ENCODE measurements around the gene ASB15.

The ASB15 gene

GRCh38 chr7:123635551-123636359, 34.1 kb downstream of the ASB15 start:
- no peak overlapping the region for H3K27ac ChIP-seq (ENCODE audit: low read depth, low read length)

GRCh38 chr7:123637203-123637602, 35.6 kb downstream of the ASB15 start:
- Histone ChIP-seq H3K79me2 (ENCODE audit: control insufficient read depth, insufficient read depth, low read length, unreplicated experiment) (no peaks in the 10 kb centered on the region), H3K4me1 (ENCODE audit: control insufficient read depth, insufficient read depth, low read length, unreplicated experiment) (peaks cover 21% of the 10 kb centered on the region), H3K4me3 (ENCODE audit: low read depth, low read length) (no peak overlapping the region), H3K27ac (ENCODE audit: low read depth, low read length) (no peak overlapping the region), H2AFZ (ENCODE audit: low read length, unreplicated experiment) (no peak overlapping the region), H3K36me3 (ENCODE audit: insufficient read depth, low read length) (no peaks in the 10 kb centered on the region), H3K27me3 (ENCODE audit: insufficient read depth, low read length) (no peaks in the 10 kb centered on the region)

More at GRCh38 chr7:123635551-123636359, 34.1 kb downstream of the ASB15 start:
- H3K4me3 ChIP-seq (ENCODE audit: low read depth, low read length), result no peak overlapping the region
- H3K4me1 ChIP-seq (ENCODE audit: control insufficient read depth, insufficient read depth, low read length, unreplicated experiment), result peaks cover 21% of the 10 kb centered on the region
- no peaks in the 10 kb centered on the region for H3K36me3 ChIP-seq (ENCODE audit: insufficient read depth, low read length)
- H3K27me3 ChIP-seq (ENCODE audit: insufficient read depth, low read length), result no peaks in the 10 kb centered on the region
- no peaks in the 10 kb centered on the region for H3K79me2 ChIP-seq (ENCODE audit: control insufficient read depth, insufficient read depth, low read length, unreplicated experiment)
- no peak overlapping the region for H2AFZ ChIP-seq (ENCODE audit: low read length, unreplicated experiment)

- Histone ChIP-seq H2AFZ (ENCODE audit: low read length, unreplicated experiment) (no peak overlapping the region), H3K27me3 (ENCODE audit: insufficient read depth, low read length) (no peaks in the 10 kb centered on the region), H3K4me3 (ENCODE audit: low read depth, low read length) (no peak overlapping the region), H3K27ac (ENCODE audit: low read depth, low read length) (no peak overlapping the region), H3K79me2 (ENCODE audit: control insufficient read depth, insufficient read depth, low read length, unreplicated experiment) (no peaks in the 10 kb centered on the region), H3K36me3 (ENCODE audit: insufficient read depth, low read length) (no peaks in the 10 kb centered on the region), H3K4me1 (ENCODE audit: control insufficient read depth, insufficient read depth, low read length, unreplicated experiment) (peaks cover 19% of the 10 kb centered on the region)
These were observed 36.3 kb downstream of the ASB15 start for GRCh38 chr7:123637878-123638277.

GRCh38 chr7:123639631-123640030, 38.0 kb downstream of the ASB15 start:
- Histone ChIP-seq H3K79me2 (ENCODE audit: control insufficient read depth, insufficient read depth, low read length, unreplicated experiment) (no peaks in the 10 kb centered on the region), H3K27ac (ENCODE audit: low read depth, low read length) (no peak overlapping the region), H3K4me1 (ENCODE audit: control insufficient read depth, insufficient read depth, low read length, unreplicated experiment) (peaks cover 16% of the 10 kb centered on the region), H3K27me3 (ENCODE audit: insufficient read depth, low read length) (no peaks in the 10 kb centered on the region), H3K36me3 (ENCODE audit: insufficient read depth, low read length) (no peaks in the 10 kb centered on the region), H3K4me3 (ENCODE audit: low read depth, low read length) (no peak overlapping the region), H2AFZ (ENCODE audit: low read length, unreplicated experiment) (no peak overlapping the region)

- Histone ChIP-seq H3K4me3 (ENCODE audit: low read depth, low read length) (no peak overlapping the region), H3K4me1 (ENCODE audit: control insufficient read depth, insufficient read depth, low read length, unreplicated experiment) (peaks cover 17% of the 10 kb centered on the region), H3K27me3 (ENCODE audit: insufficient read depth, low read length) (no peaks in the 10 kb centered on the region), H3K27ac (ENCODE audit: low read depth, low read length) (no peak overlapping the region), H2AFZ (ENCODE audit: low read length, unreplicated experiment) (no peak overlapping the region), H3K36me3 (ENCODE audit: insufficient read depth, low read length) (no peaks in the 10 kb centered on the region), H3K79me2 (ENCODE audit: control insufficient read depth, insufficient read depth, low read length, unreplicated experiment) (no peaks in the 10 kb centered on the region)
These were observed 39.0 kb downstream of the ASB15 start for GRCh38 chr7:123640583-123640982.

GRCh38 chr7:123641901-123642300, 40.3 kb downstream of the ASB15 start:
- no peak overlapping the region for H3K27ac ChIP-seq (ENCODE audit: low read depth, low read length)
- H3K36me3 ChIP-seq (ENCODE audit: insufficient read depth, low read length), result no peaks in the 10 kb centered on the region
- H3K79me2 ChIP-seq (ENCODE audit: control insufficient read depth, insufficient read depth, low read length, unreplicated experiment), result no peaks in the 10 kb centered on the region
- peaks cover 17% of the 10 kb centered on the region for H3K4me1 ChIP-seq (ENCODE audit: control insufficient read depth, insufficient read depth, low read length, unreplicated experiment)
- no peaks in the 10 kb centered on the region for H3K27me3 ChIP-seq (ENCODE audit: insufficient read depth, low read length)
- no peak overlapping the region for H2AFZ ChIP-seq (ENCODE audit: low read length, unreplicated experiment)
- no peak overlapping the region for H3K4me3 ChIP-seq (ENCODE audit: low read depth, low read length)

- Histone ChIP-seq H3K4me1 (ENCODE audit: control insufficient read depth, insufficient read depth, low read length, unreplicated experiment) (peaks cover 17% of the 10 kb centered on the region), H3K27ac (ENCODE audit: low read depth, low read length) (peak overlapping the region; percentile 50), H2AFZ (ENCODE audit: low read length, unreplicated experiment) (peak overlapping the region; percentile 64), H3K36me3 (ENCODE audit: insufficient read depth, low read length) (no peaks in the 10 kb centered on the region), H3K4me3 (ENCODE audit: low read depth, low read length) (peak overlapping the region; percentile 65), H3K79me2 (ENCODE audit: control insufficient read depth, insufficient read depth, low read length, unreplicated experiment) (no peaks in the 10 kb centered on the region), H3K27me3 (ENCODE audit: insufficient read depth, low read length) (no peaks in the 10 kb centered on the region)
These were observed 42.1 kb downstream of the ASB15 start for GRCh38 chr7:123643495-123644441.

GRCh38 chr7:123645516-123645915, 43.9 kb downstream of the ASB15 start:
- Histone ChIP-seq H3K27ac (ENCODE audit: low read depth, low read length) (no peak overlapping the region), H2AFZ (ENCODE audit: low read length, unreplicated experiment) (no peak overlapping the region), H3K36me3 (ENCODE audit: insufficient read depth, low read length) (no peaks in the 10 kb centered on the region), H3K4me3 (ENCODE audit: low read depth, low read length) (no peak overlapping the region), H3K79me2 (ENCODE audit: control insufficient read depth, insufficient read depth, low read length, unreplicated experiment) (no peaks in the 10 kb centered on the region), H3K4me1 (ENCODE audit: control insufficient read depth, insufficient read depth, low read length, unreplicated experiment) (peaks cover 17% of the 10 kb centered on the region), H3K27me3 (ENCODE audit: insufficient read depth, low read length) (no peaks in the 10 kb centered on the region)

GRCh38 chr7:123647106-123647730, 45.6 kb downstream of the ASB15 start:
- Histone ChIP-seq H3K27ac (ENCODE audit: low read depth, low read length) (no peak overlapping the region), H3K4me3 (ENCODE audit: low read depth, low read length) (no peak overlapping the region), H2AFZ (ENCODE audit: low read length, unreplicated experiment) (no peak overlapping the region), H3K4me1 (ENCODE audit: control insufficient read depth, insufficient read depth, low read length, unreplicated experiment) (peaks cover 17% of the 10 kb centered on the region), H3K36me3 (ENCODE audit: insufficient read depth, low read length) (no peaks in the 10 kb centered on the region), H3K27me3 (ENCODE audit: insufficient read depth, low read length) (no peaks in the 10 kb centered on the region), H3K79me2 (ENCODE audit: control insufficient read depth, insufficient read depth, low read length, unreplicated experiment) (no peaks in the 10 kb centered on the region)

GRCh38 chr7:123649964-123650363, 48.3 kb downstream of the ASB15 start:
- Histone ChIP-seq H3K27me3 (ENCODE audit: insufficient read depth, low read length) (no peaks in the 10 kb centered on the region), H3K27ac (ENCODE audit: low read depth, low read length) (no peak overlapping the region), H3K36me3 (ENCODE audit: insufficient read depth, low read length) (no peaks in the 10 kb centered on the region), H3K4me3 (ENCODE audit: low read depth, low read length) (no peak overlapping the region), H2AFZ (ENCODE audit: low read length, unreplicated experiment) (no peak overlapping the region), H3K79me2 (ENCODE audit: control insufficient read depth, insufficient read depth, low read length, unreplicated experiment) (no peaks in the 10 kb centered on the region), H3K4me1 (ENCODE audit: control insufficient read depth, insufficient read depth, low read length, unreplicated experiment) (peaks cover 3% of the 10 kb centered on the region)

Data from ACC112 (cell line).